Measurements from ENCODE around the gene INPP5A. TPM values are rescaled to one million over a fixed set of nuclear protein-coding genes. Genes with fewer than 3 reads are reported as not detected.

INPP5A gene
- total and polyA plus RNA-seq, 10 of the 15 experiments (the other 5 are each of a cell fraction or from before 2014, with no cell fraction given) = 0.52 to 15.0 (median 6.3) TPM

- Histone ChIP-seq H3K9me3 (replicated peaks; ENCODE audit: control insufficient read depth, insufficient read depth, low read length) (no peaks in the 10 kb centered on the region), H3K79me2 (ENCODE audit: control insufficient read depth, insufficient read depth, low read length) (no peaks in the 10 kb centered on the region), H4K20me1 (ENCODE audit: control insufficient read depth, insufficient read depth) (no peaks in the 10 kb centered on the region), H2AFZ (ENCODE audit: control insufficient read depth, low read depth, low read length) (no peak overlapping the region), H3K4me3 (no peak overlapping the region), H3K4me2 (ENCODE audit: control insufficient read depth, insufficient read depth) (no peak overlapping the region), H3K9ac (ENCODE audit: control insufficient read depth, insufficient read depth, low read length) (no peak overlapping the region), H3K36me3 (ENCODE audit: control insufficient read depth in 2 of 2, insufficient read depth in 2 of 2, low read length in 1 of 2) (peaks cover 0 to 4% of the 10 kb centered on the region in 2 experiments; a peak in 2 of 4 replicates), H3K4me1 (ENCODE audit: control insufficient read depth, insufficient read depth, low read length) (no peaks in the 10 kb centered on the region), H3K27ac (ENCODE audit: control insufficient read depth, insufficient read depth) (no peak overlapping the region), H3K27me3 (replicated peaks in 1 of 2; ENCODE audit: control insufficient read depth in 2 of 2, insufficient read depth in 2 of 2, low read length in 1 of 2) (no peaks in the 10 kb centered on the region)
- no TSS peak for BruUV-seq (replicated peaks)
- ATAC-seq (no peak), DNase-seq (ENCODE audit: low read depth, low spot score) (no peak), FAIRE-seq (no peak)
- WGBS (ENCODE audit: insufficient coverage, insufficient replicate concordance, low lambda C conversion rate, missing lambda C conversion rate) = 82% methylated on average over 17 of the region's 18 CpGs
- TF ChIP-seq ZNF217 (IDR thresholded peaks at IDR 0.05) = no peak
- TF ChIP-seq ESRRA (IDR thresholded peaks at IDR 0.05; ENCODE audit: low read length) = no peak
- TF ChIP-seq ATF3 (IDR thresholded peaks at IDR 0.05; ENCODE audit: borderline replicate concordance, extremely low read depth, low read depth, low read length) = no peak
- intact Hi-C loops (cut with micrococcal nuclease; ENCODE audit: unreplicated experiment) (no loop called here), in situ Hi-C loops (cut with MboI) (no loop called here)
- ChIA-PET CTCF (no interaction called here), SMC1A (ENCODE audit: uncharacterized antibody, unreplicated experiment) (no interaction called here), RAD21 (ENCODE audit: unreplicated experiment) (no interaction called here), POLR2A (no interaction called here)
Observed at GRCh38 chr10:132657127-132657706, 119.6 kb downstream of the INPP5A start.

- POLR2A ChIA-PET = no interaction called here
- Histone ChIP-seq H3K27me3 (replicated peaks in 1 of 2; ENCODE audit: control insufficient read depth in 2 of 2, insufficient read depth in 2 of 2, low read length in 1 of 2) (no peaks in the 10 kb centered on the region), H3K4me2 (ENCODE audit: control insufficient read depth, insufficient read depth) (no peak overlapping the region), H3K79me2 (ENCODE audit: control insufficient read depth, insufficient read depth, low read length) (no peaks in the 10 kb centered on the region), H3K4me1 (ENCODE audit: control insufficient read depth, insufficient read depth, low read length) (no peaks in the 10 kb centered on the region), H3K27ac (ENCODE audit: control insufficient read depth, insufficient read depth) (no peak overlapping the region), H3K4me3 (no peak overlapping the region), H3K36me3 (ENCODE audit: control insufficient read depth in 2 of 2, insufficient read depth in 2 of 2, low read length in 1 of 2) (peaks cover 0 to 4% of the 10 kb centered on the region in 2 experiments; a peak in 2 of 4 replicates), H3K9ac (ENCODE audit: control insufficient read depth, insufficient read depth, low read length) (no peak overlapping the region), H2AFZ (ENCODE audit: control insufficient read depth, low read depth, low read length) (no peak overlapping the region), H3K9me3 (replicated peaks; ENCODE audit: control insufficient read depth, insufficient read depth, low read length) (no peaks in the 10 kb centered on the region), H4K20me1 (ENCODE audit: control insufficient read depth, insufficient read depth) (no peaks in the 10 kb centered on the region)
- SMC1A ChIA-PET (ENCODE audit: uncharacterized antibody, unreplicated experiment) = no interaction called here
- FAIRE-seq (no peak), ATAC-seq (no peak), DNase-seq (ENCODE audit: low read depth, low spot score) (no peak)
- no TSS peak for BruUV-seq (replicated peaks)
- RAD21 ChIA-PET (ENCODE audit: unreplicated experiment) = no interaction called here
- intact Hi-C loops (cut with micrococcal nuclease; ENCODE audit: unreplicated experiment) = no loop called here
- CTCF ChIA-PET = no interaction called here
- TF ChIP-seq BACH1 (IDR thresholded peaks at IDR 0.05; ENCODE audit: borderline replicate concordance) (no peak), IKZF2 (IDR thresholded peaks at IDR 0.05) (no peak), LARP7 (IDR thresholded peaks at IDR 0.05) (no peak), ZNF24 (IDR thresholded peaks at IDR 0.05) (no peak), BMI1 (IDR thresholded peaks at IDR 0.05; ENCODE audit: borderline replicate concordance) (no peak), JUNB (IDR thresholded peaks at IDR 0.05) (no peak), SIX5 (IDR thresholded peaks at IDR 0.05; ENCODE audit: low read depth, low read length, severe bottlenecking) (no peak), MLLT1 (IDR thresholded peaks at IDR 0.05) (no peak), ESRRA (IDR thresholded peaks at IDR 0.05; ENCODE audit: low read length) (no peak), SIN3A (IDR thresholded peaks at IDR 0.05; ENCODE audit: low read depth, low read length) (no peak), GATAD2B (conservative IDR thresholded peaks at IDR 0.05; ENCODE audit: low read depth) (no peak), DPF2 (IDR thresholded peaks at IDR 0.05) (no peak), RCOR1 (conservative IDR thresholded peaks at IDR 0.05; ENCODE audit: low read depth, low read length) (no peak), TAF1 (IDR thresholded peaks at IDR 0.05; ENCODE audit: borderline replicate concordance, low read depth, low read length) (no peak), SREBF2 (IDR thresholded peaks at IDR 0.05; ENCODE audit: low read length) (no peak), ETV6 (conservative IDR thresholded peaks at IDR 0.05 in 1 of 2, IDR thresholded peaks at IDR 0.05 in 1 of 2; ENCODE audit: borderline replicate concordance in 1 of 2, low read depth in 1 of 2) (no peak), ZNF384 (IDR thresholded peaks at IDR 0.05; ENCODE audit: borderline replicate concordance, low read depth, low read length) (no peak)
- 84% methylated on average over 16 of the region's 16 CpGs for WGBS (ENCODE audit: insufficient coverage, insufficient replicate concordance, low lambda C conversion rate, missing lambda C conversion rate)
- in situ Hi-C loops (cut with MboI) = no loop called here
Observed at GRCh38 chr10:132657748-132658147, 120.2 kb downstream of the INPP5A start.

Measured in GM12878 (cell line).